Measurements from ENCODE around the gene SLC25A40. TPM values are rescaled to one million over a fixed set of nuclear protein-coding genes. Genes with fewer than 3 reads are reported as not detected.
"Not testable (repeated sequence)": the region's sequence is repeated elsewhere in the genome, so short reads cannot be mapped to it uniquely, and the experiment has no call there.

Gene SLC25A40
- total RNA-seq, 2 donors from 2014 or later = 13.8 to 20.2 TPM

DNA sequence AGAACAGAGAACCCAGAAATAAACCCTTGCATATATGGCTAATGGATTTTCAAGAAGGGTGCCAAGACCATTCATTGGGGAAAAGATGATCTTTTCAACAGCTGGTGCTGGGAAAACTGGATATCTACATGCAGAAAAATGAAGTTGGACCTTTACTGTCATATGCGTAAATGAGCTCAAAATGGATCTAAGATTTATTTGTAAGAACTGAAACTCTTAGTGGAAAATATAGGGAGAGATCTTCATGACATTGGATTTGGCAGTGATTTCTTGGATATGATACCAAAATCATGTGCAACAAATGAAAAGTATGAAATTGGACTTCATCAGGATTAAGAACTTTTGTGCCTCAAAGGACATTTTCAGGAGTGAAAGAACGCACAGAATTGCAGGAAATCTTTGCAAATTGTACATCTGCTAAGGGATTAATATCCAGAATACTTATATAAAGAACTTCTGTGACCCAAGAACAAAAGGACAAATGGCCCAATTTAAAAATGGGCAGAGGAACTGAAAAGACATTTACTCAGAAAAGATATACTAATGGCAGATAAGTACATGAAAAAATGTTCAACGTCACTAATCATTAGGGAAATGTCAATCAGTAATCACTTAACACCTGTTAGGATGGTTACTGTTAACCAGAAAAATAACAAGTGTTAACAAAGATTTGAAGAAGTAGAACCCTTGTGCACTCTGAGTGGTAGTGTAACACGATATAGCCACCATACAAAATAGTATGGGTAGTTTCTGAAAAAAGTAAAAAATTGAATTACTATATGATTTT is 6.2 kb upstream of the SLC25A40 start:
- peak overlapping the region; percentile 21 for H3K27ac Mint-ChIP-seq
- ATAC-seq (no peak), DNase-seq (no peak)
- H3K36me3 Mint-ChIP-seq (ENCODE audit: low read depth) = peaks cover 4% of the 10 kb centered on the region
- H3K27me3 Mint-ChIP-seq = no peaks in the 10 kb centered on the region
- H3K4me1 Mint-ChIP-seq = peaks cover 24% of the 10 kb centered on the region
- no peaks in the 10 kb centered on the region for H3K9me3 ChIP-seq (ENCODE audit: control insufficient read depth, low read length, poor library complexity, severe bottlenecking)
- no peak overlapping the region for H3K4me3 Mint-ChIP-seq

DNA sequence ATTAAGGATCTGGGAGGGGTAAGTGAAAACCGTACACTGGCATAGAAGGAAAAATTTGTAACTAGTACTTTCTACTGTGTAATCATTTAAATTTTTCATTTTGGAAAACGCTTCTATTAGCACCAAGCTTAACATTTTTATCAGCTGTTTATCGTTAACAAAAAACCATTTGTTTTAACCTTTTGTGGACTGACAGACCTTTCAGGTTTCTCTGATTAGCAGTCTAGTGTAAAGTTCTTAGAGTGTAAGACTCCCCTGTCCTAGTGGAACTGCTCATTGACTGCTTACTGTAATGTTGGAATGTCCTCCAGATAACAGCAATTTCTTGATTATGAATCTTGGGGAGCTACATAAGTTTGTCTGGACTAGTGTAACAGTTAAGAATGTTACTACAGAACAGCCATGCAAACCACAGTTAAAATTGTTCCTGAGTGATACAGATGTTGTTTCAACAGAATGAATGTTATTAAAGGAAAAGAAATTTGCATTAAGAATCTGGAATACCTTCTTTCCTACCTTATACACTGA is 2.1 kb upstream of the SLC25A40 start:
- Mint-ChIP-seq H3K4me3 (no peak overlapping the region), H3K36me3 (ENCODE audit: low read depth) (peaks cover 4% of the 10 kb centered on the region), H3K4me1 (peaks cover 42% of the 10 kb centered on the region), H3K27ac (peak overlapping the region; percentile 6), H3K27me3 (no peaks in the 10 kb centered on the region)
- ATAC-seq (no peak), DNase-seq (no peak)
- no peaks in the 10 kb centered on the region for H3K9me3 ChIP-seq (ENCODE audit: control insufficient read depth, low read length, poor library complexity, severe bottlenecking)

DNA sequence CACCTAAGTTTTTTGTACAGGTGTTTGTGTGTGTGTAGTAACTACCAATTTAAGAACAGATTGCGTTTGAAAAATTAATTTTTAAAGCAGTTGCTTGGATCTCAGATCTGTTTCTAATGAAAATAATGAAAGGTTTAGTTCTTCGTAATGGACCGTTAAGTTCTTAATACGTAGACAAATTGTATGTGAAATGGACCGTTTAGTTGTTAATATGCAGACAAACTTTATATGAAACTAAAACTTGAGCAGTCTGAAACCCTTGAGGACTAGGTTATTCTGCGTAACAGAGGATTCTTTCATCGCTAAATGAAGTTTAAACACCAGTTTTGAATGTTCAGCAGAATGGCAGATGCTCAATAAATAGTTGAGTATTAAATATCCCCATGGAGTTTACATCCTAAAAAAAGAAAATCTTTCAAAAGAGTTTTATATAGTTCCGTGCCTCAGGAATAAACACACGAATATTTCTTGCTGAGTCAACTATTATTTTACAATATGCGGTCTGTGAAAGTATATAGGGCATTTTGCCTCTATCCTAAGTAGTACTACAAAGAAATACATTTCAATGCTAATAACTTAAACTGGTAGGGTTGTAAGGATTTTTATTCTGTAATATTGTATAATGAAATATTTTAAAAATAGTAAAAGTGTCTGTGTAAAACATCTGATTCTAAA is 1.3 kb upstream of the SLC25A40 start:
- DNase-seq = no peak
- ATAC-seq = no peak
- peak overlapping the region; percentile 96 for H3K4me3 Mint-ChIP-seq
- no peaks in the 10 kb centered on the region for H3K27me3 Mint-ChIP-seq
- H3K4me1 Mint-ChIP-seq = peaks cover 41% of the 10 kb centered on the region
- no peaks in the 10 kb centered on the region for H3K9me3 ChIP-seq (ENCODE audit: control insufficient read depth, low read length, poor library complexity, severe bottlenecking)
- peaks cover 6% of the 10 kb centered on the region for H3K36me3 Mint-ChIP-seq (ENCODE audit: low read depth)
- peak overlapping the region; percentile 97 for H3K27ac Mint-ChIP-seq

DNA sequence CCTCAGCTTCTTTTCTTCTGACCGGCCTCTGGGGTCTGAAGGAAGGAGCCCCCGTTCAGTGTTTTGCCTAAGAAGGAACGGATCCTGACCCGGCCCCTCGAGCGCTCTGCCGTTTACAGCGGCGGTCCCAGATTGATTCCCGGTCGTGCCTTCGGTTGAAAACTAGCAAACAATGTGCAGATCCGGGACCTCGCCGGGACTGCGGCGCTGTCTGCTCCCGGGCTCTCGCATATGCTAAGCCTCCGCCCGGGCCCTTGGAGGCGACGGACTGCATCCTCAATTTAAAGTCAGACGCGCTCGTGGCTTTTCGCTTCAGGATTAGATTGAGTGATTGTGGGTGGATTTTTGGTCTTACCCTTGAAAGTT is 692 bp upstream of the SLC25A40 start:
- DNase-seq (peak; percentile 18 to 26 (median 19)), ATAC-seq (peak; percentile 22)
- Mint-ChIP-seq H3K36me3 (ENCODE audit: low read depth) (peaks cover 6% of the 10 kb centered on the region), H3K4me3 (peak overlapping the region; percentile 96), H3K27me3 (no peaks in the 10 kb centered on the region), H3K27ac (peak overlapping the region; percentile 97), H3K4me1 (peaks cover 36% of the 10 kb centered on the region)
- H3K9me3 ChIP-seq (ENCODE audit: control insufficient read depth, low read length, poor library complexity, severe bottlenecking) = no peaks in the 10 kb centered on the region

DNA sequence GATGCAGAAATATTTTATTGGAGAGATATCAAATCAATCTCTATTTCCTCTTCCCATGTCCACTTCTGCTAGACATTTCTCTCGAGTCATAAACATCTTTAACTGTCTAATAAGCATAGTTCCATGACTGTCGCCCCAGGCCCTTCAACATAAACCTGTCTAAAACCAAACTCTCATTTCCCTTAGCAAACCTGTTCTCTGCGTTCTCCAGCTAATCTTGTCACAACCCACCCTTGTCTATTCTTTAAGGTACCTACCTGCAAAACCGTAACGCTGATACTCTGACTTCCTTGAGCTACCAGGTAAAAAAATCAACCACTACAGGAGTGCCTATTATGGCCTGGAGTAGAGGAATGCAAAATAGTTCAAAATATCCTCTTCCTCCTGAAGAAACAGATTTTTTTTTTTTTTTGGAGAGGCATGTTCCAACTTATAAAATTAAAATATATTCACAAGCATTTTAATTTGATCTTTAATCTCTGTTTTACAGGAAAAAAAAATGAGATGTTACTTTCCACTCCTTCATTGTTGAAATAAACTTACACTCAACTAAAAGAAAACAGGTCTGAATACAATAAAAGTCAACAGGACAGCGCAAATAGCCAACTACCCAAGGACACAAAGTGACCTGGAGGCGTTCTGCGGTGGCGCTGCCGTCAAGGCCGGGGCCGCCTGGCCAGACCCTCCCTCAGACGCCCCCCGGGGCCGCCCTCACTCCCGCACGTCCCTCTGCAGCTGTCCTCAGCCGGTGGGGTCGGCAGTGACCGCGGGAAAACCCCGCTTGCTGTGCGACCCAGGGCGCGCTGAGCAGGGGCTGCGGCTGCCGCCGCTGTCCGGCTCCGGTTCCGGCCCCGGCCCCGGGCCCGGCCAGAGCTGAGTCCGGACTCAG is 765 bp downstream of the SLC25A40 start:
- Mint-ChIP-seq H3K27me3 (no peaks in the 10 kb centered on the region), H3K27ac (peak overlapping the region; percentile 97), H3K36me3 (ENCODE audit: low read depth) (peaks cover 6% of the 10 kb centered on the region), H3K4me3 (peak overlapping the region; percentile 96), H3K4me1 (peaks cover 33% of the 10 kb centered on the region)
- ATAC-seq (no peak), DNase-seq (peak in 1 of 3 donors; percentile 17)
- H3K9me3 ChIP-seq (ENCODE audit: control insufficient read depth, low read length, poor library complexity, severe bottlenecking) = no peaks in the 10 kb centered on the region

DNA sequence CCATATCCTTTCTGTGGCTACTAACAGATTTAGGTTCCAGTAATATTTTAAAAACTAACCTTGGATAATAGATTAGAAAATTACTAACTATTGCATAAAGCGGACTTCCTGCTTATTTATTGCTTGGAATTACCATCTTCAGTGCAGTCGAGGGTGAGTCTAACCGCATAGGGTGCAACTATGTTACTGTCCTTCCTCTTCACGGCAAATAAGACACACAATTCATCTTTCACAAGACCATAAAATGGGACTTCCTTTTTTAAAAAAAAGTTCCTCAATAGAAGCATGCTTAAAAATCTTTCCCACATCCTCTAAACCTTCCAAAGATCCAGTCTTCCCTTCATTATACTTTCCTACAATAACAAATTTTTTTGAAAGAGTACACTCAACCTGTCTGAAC is 2.1 kb downstream of the SLC25A40 start:
- ATAC-seq (no peak), DNase-seq (no peak)
- Mint-ChIP-seq H3K27ac (peak overlapping the region; percentile 97), H3K27me3 (no peaks in the 10 kb centered on the region), H3K4me1 (peaks cover 27% of the 10 kb centered on the region), H3K4me3 (peak overlapping the region; percentile 96), H3K36me3 (ENCODE audit: low read depth) (peaks cover 6% of the 10 kb centered on the region)
- H3K9me3 ChIP-seq (ENCODE audit: control insufficient read depth, low read length, poor library complexity, severe bottlenecking) = no peaks in the 10 kb centered on the region

DNA sequence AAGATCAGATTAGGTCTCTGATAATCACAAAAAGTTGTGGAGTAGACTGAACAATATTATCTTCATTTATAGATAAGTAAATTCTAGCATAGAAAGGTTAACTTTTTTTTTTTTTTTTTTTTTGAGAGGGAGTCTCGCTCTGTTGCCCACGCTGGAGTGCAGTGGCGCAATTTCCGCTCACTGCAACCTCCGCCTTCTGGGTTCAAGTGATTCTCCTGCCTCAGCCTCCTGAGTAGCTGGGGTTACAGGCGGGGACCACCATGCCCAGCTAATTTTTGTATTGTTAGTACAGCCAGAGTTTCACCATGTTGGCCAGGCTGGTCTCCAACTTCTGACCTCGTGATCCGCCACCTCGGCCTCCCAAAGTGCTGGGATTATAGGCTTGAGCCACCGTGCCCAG is 2.8 kb downstream of the SLC25A40 start:
- not testable (repeated sequence) for H3K36me3 Mint-ChIP-seq (ENCODE audit: low read depth); H3K4me3 Mint-ChIP-seq; ATAC-seq; H3K9me3 ChIP-seq (ENCODE audit: control insufficient read depth, low read length, poor library complexity, severe bottlenecking); DNase-seq; H3K27me3 Mint-ChIP-seq; H3K27ac Mint-ChIP-seq
- H3K4me1 Mint-ChIP-seq = peaks cover 25% of the 10 kb centered on the region

DNA sequence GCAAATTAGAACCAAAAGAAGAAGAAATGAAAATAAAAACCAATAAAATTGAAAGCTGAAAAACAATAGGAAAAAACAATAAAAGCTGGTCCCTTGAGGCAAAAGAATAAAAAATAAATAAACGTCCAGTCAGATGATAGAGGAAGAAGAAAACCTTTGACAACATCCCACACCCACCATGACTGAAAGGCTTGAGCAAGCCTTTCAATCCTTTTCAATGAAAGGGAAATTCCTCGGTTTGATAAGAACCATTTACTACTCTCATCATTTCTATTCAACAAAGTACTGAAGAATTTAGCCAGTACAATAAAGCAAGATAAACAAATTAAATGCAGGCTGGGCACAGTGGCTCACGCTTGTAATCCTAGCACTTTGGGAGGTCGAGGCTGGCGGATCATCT is 3.8 kb downstream of the SLC25A40 start:
- DNase-seq (no peak), ATAC-seq (no peak)
- no peaks in the 10 kb centered on the region for H3K9me3 ChIP-seq (ENCODE audit: control insufficient read depth, low read length, poor library complexity, severe bottlenecking)
- Mint-ChIP-seq H3K27ac (no peak overlapping the region), H3K27me3 (no peaks in the 10 kb centered on the region), H3K4me3 (no peak overlapping the region), H3K36me3 (ENCODE audit: low read depth) (peaks cover 6% of the 10 kb centered on the region), H3K4me1 (peaks cover 21% of the 10 kb centered on the region)

DNA sequence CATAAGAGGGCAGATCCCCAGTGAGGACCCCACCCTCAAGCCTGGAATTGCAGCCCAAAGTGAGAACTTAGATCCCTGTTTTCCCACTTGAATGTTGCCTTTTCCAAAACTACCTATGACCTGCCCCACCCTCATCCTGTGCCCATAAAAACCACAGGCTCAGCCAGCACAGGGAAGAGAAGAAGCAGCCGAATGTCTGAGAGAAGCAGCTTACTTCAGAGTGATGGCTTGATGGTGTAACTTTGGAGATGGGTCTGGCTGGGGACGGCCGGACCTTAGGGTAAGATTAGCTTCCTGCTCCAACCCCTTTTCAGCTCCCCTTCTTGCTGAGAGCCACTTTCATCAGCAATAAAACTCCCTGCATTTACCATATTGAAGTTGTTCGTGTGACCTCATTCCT is 5.7 kb downstream of the SLC25A40 start:
- Mint-ChIP-seq H3K36me3 (ENCODE audit: low read depth) (peaks cover 6% of the 10 kb centered on the region), H3K4me3 (no peak overlapping the region), H3K27me3 (no peaks in the 10 kb centered on the region), H3K27ac (no peak overlapping the region), H3K4me1 (peaks cover 21% of the 10 kb centered on the region)
- no peak for ATAC-seq
- DNase-seq = no peak
- peaks cover 3% of the 10 kb centered on the region for H3K9me3 ChIP-seq (ENCODE audit: control insufficient read depth, low read length, poor library complexity, severe bottlenecking)

DNA sequence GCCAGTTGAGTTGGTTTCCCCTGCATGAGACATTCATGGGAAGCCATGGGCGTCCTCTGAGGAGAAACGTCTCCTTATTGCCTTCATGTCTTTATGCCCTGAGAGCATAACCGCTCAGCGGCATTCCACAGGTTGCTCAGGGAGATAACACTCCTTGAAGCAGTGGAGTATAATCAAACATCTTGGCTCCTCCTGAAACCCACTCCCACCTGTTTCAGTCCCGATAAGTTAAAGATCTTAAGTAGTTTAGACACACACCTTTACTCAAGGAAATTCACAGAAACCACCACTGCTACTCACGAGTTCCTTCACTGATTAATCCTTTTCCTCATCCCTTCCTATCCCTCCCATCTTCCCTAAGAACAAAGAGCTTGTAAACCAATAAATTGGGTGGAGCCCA is 9.6 kb downstream of the SLC25A40 start:
- not testable (repeated sequence) for DNase-seq; H3K27me3 Mint-ChIP-seq; H3K4me1 Mint-ChIP-seq; H3K36me3 Mint-ChIP-seq (ENCODE audit: low read depth); H3K27ac Mint-ChIP-seq; H3K4me3 Mint-ChIP-seq; ATAC-seq; H3K9me3 ChIP-seq (ENCODE audit: control insufficient read depth, low read length, poor library complexity, severe bottlenecking)

DNA sequence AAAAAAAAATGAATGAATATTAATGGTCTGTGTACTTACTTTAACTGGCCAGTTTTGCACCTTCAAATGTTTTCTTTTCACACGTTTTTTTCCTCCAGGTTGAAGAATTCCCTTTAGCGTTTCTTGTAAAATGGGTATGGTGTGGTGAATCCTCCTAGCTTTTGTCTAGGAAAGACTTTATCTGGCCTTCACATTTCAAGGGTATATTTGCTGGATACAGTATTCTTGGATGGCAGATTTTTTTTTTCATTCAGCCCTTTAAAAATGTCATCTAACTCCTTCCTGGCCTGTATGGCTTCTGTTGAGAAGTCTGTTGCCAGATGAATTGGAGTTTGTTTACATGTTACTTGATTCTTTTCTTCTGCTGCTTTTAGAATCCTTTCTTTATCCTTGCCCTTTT is 10.1 kb downstream of the SLC25A40 start:
- H3K9me3 ChIP-seq (ENCODE audit: control insufficient read depth, low read length, poor library complexity, severe bottlenecking) = peaks cover 3% of the 10 kb centered on the region
- ATAC-seq (no peak), DNase-seq (no peak)
- Mint-ChIP-seq H3K4me3 (no peak overlapping the region), H3K36me3 (ENCODE audit: low read depth) (peaks cover 4% of the 10 kb centered on the region), H3K27ac (no peak overlapping the region), H3K4me1 (peaks cover 6% of the 10 kb centered on the region), H3K27me3 (no peaks in the 10 kb centered on the region)

DNA sequence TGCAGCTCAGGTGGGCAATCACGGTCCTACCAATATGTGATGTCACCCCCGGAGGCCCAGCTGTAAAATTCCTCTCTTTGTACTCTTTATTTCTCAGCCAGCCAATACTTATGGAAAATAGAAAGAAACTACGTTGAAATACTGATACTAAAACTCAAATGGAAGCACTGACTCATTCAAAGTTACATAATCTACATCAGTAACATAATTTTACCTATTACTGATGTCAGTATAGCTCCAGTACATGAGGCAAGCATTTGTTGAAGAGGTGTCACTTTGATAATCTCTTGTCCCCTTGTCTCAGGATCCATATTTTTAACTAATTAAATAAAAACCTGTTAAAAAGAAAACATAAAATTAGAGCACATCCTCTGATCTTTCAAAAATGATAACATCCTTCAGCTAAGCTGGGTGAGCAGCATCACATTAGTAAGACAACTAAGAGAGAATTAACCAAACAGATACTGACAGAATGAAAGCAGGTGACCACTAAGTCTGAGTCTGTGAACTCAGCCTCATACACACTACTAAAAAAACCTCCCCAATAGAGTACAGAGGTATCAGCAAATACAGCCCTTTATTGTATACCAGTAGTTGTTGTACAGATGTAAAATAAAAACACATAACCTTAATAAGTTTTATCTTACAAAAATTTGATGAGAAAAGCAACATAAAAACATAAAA is 17.6 kb downstream of the SLC25A40 start:
- Mint-ChIP-seq H3K27ac (peak overlapping the region; percentile 8), H3K27me3 (no peaks in the 10 kb centered on the region), H3K4me3 (no peak overlapping the region), H3K36me3 (ENCODE audit: low read depth) (peaks cover 7% of the 10 kb centered on the region), H3K4me1 (peaks cover 10% of the 10 kb centered on the region)
- H3K9me3 ChIP-seq (ENCODE audit: control insufficient read depth, low read length, poor library complexity, severe bottlenecking) = no peaks in the 10 kb centered on the region
- no peak for DNase-seq
- no peak for ATAC-seq

All from T-helper 17 cell (primary cell).